Endothelial cell of umbilical vein (primary cell): ENCODE measurements around the gene NRAS. TPM values are rescaled to one million over a fixed set of nuclear protein-coding genes. Genes with fewer than 3 reads are reported as not detected.
A peak's percentile ranks its signal among the peaks of the same experiment; 100 is the strongest.

Source experiments
- Bru-seq: library from RNA; stranded (reverse); fragments of 400-500 nt; gene quantifications from one replicate; lab custom pipeline; 2021; lab: Mats Ljungman, UMichigan
- BruChase-seq, 2 experiments: library from RNA; stranded (reverse); fragments of 400-500 nt; gene quantifications; one replicate each; lab custom pipeline; 2021; lab: Mats Ljungman, UMichigan
- BruUV-seq: library from RNA; stranded (reverse); fragments of 400-500 nt; replicated peaks from 2 replicates; lab custom pipeline; 2021; lab: Mats Ljungman, UMichigan
- CTCF ChIA-PET: fragments of 300-600, 350-600 bp; sonication (Branson Sonifier 250); formaldehyde crosslinking; loops from one replicate; lab custom pipeline; 2021; ENCODE audit warnings: antibody characterized with exemption, inconsistent platforms; lab: Charles Lee
- POLR2A ChIA-PET: fragments of 300-600, 350-600 bp; sonication (Branson Sonifier 250); formaldehyde crosslinking; loops from one replicate; lab custom pipeline; 2021; ENCODE audit warnings: antibody characterized with exemption, inconsistent platforms; lab: Charles Lee
- DNase-seq: peaks from one replicate; pipeline ENCODE4 v3.0.0-alpha.2; 2011; ENCODE audit warnings: low read depth, low spot score
- FAIRE-seq: peaks from 2 replicates; lab custom pipeline; 2011; peaks lifted over from hg19 to GRCh38; lab: Jason Lieb, UNC
- H2AFZ ChIP-seq: 2 replicates; pipeline ENCODE4 v1.6.0; 2012; ENCODE audit warnings: low read depth, low read length, control low read depth, inconsistent platforms
- H3K27ac ChIP-seq: 2 replicates; pipeline ENCODE4 v1.5.1; 2011; ENCODE audit warnings: low read depth, mild to moderate bottlenecking, control low read depth, low read length, moderate library complexity; ENCODE audit not compliant: insufficient read depth
- H3K27me3 ChIP-seq, 2 experiments: 2 replicates each; pipeline versions ENCODE4 v1.6.0 to v1.6.1; 2011; ENCODE audit warnings: low read length in 2 of 2, mixed read lengths in 1 of 2; ENCODE audit not compliant: control insufficient read depth in 2 of 2, insufficient read depth in 2 of 2
- H3K36me3 ChIP-seq, 2 experiments: 2 replicates in 1 of 2; 3 replicates in 1 of 2; pipeline ENCODE4 v1.5.1; 2011; ENCODE audit warnings: low read length in 2 of 2, mild to moderate bottlenecking in 1 of 2, moderate library complexity in 1 of 2; ENCODE audit not compliant: control insufficient read depth in 2 of 2, insufficient read depth in 2 of 2; ENCODE audit errors: extremely low read depth in 1 of 2
- H3K4me1 ChIP-seq: 3 replicates; pipeline ENCODE4 v1.5.1; 2011; ENCODE audit warnings: mild to moderate bottlenecking, low read length; ENCODE audit not compliant: control insufficient read depth, insufficient read depth; ENCODE audit errors: extremely low read depth
- H3K4me2 ChIP-seq: 2 replicates; pipeline ENCODE4 v1.6.1; 2011; ENCODE audit warnings: low read length, control low read depth, mixed read lengths; ENCODE audit not compliant: insufficient read depth
- H3K4me3 ChIP-seq, 3 experiments: fragments of 200-600 bp in 1 of 3; sonication (generic), shearing (Covaris generic) in 1 of 3; replicated peaks in 1 of 3; 2 replicates each; pipeline ENCODE4 v1.5.1; 2011 to 2016; ENCODE audit warnings: control low read depth in 3 of 3, low read length in 3 of 3, mild to moderate bottlenecking in 2 of 3, inconsistent platforms in 1 of 3, low read depth in 1 of 3, moderate library complexity in 1 of 3; ENCODE audit not compliant: insufficient read depth in 1 of 3
- H3K79me2 ChIP-seq: 2 replicates; pipeline ENCODE4 v1.6.0; 2012; ENCODE audit warnings: low read length, inconsistent platforms; ENCODE audit not compliant: control insufficient read depth, insufficient read depth
- H3K9ac ChIP-seq: replicated peaks from 2 replicates; pipeline ENCODE3; 2011; ENCODE audit warnings: low read length, control low read depth; ENCODE audit not compliant: insufficient read depth; ENCODE audit errors: extremely low read depth
- H3K9me1 ChIP-seq: replicated peaks from 3 replicates; pipeline ENCODE4 v1.6.0; 2011; ENCODE audit warnings: mild to moderate bottlenecking, low read length; ENCODE audit not compliant: control insufficient read depth, insufficient read depth; ENCODE audit errors: extremely low read depth
- H3K9me3 ChIP-seq: replicated peaks from 2 replicates; pipeline ENCODE4 v1.5.1; 2012; ENCODE audit warnings: low read length, inconsistent platforms; ENCODE audit not compliant: control insufficient read depth, insufficient read depth
- H4K20me1 ChIP-seq: replicated peaks from 2 replicates; pipeline ENCODE3; 2011; ENCODE audit warnings: mild to moderate bottlenecking, low read length; ENCODE audit not compliant: control insufficient read depth, insufficient read depth; ENCODE audit errors: extremely low read depth
- CTCF ChIP-seq, 2 donors: IDR thresholded peaks; 1 replicate in 1 of 2; 2 replicates in 1 of 2; pipeline ENCODE4 v1.5.1; 2011; ENCODE audit warnings: low read length in 2 of 2, mild to moderate bottlenecking in 2 of 2, moderate library complexity in 2 of 2, control low read depth in 1 of 2, inconsistent platforms in 1 of 2, low read depth in 1 of 2; ENCODE audit not compliant: insufficient read depth in 1 of 2; ENCODE audit errors: extremely low read depth in 1 of 2
- EZH2 ChIP-seq: IDR thresholded peaks from 2 replicates; pipeline ENCODE4 v1.6.1; 2012; ENCODE audit warnings: borderline replicate concordance, low read depth, mild to moderate bottlenecking, moderate library complexity, low read length, inconsistent platforms; ENCODE audit not compliant: severe bottlenecking
- FOS ChIP-seq: IDR thresholded peaks from 2 replicates; pipeline ENCODE4 v1.6.1; 2011; ENCODE audit warnings: mild to moderate bottlenecking, low read length, moderate library complexity, borderline replicate concordance; ENCODE audit not compliant: insufficient read depth
- GATA2 ChIP-seq: IDR thresholded peaks from 2 replicates; pipeline ENCODE4 v1.7.0; 2011; ENCODE audit warnings: low read depth, mild to moderate bottlenecking, moderate library complexity, mixed read lengths, low read length; ENCODE audit not compliant: insufficient read length, insufficient read depth
- JUN ChIP-seq: IDR thresholded peaks from 2 replicates; pipeline ENCODE4 v1.6.1; 2011; ENCODE audit warnings: borderline replicate concordance, low read depth; ENCODE audit not compliant: insufficient read length, insufficient read depth
- MAX ChIP-seq: IDR thresholded peaks from 2 replicates; pipeline ENCODE4 v1.6.1; 2011; ENCODE audit not compliant: insufficient read depth, insufficient read length
- MYC ChIP-seq: IDR thresholded peaks from one replicate; pipeline ENCODE4 v1.6.1; 2011; ENCODE audit warnings: mild to moderate bottlenecking, low read depth, low read length
- POLR2A ChIP-seq: IDR thresholded peaks from 2 replicates; pipeline ENCODE4 v1.6.1; 2012; ENCODE audit warnings: low read depth, mild to moderate bottlenecking, control low read depth, low read length
- POLR2AphosphoS5 ChIP-seq: IDR thresholded peaks from 2 replicates; pipeline ENCODE4 v1.6.1; 2012; ENCODE audit warnings: low read depth, mild to moderate bottlenecking, control low read depth, low read length, moderate library complexity; ENCODE audit not compliant: insufficient read depth
- dilution Hi-C: fragments of 300-500 bp; cut with MboI; formaldehyde crosslinking; loops from one replicate; pipeline ENCODE4 v1.15.0; 2019; ENCODE audit warnings: low sequenced_read_pairs; ENCODE audit not compliant: extremely low pct_ligation_motif_present
- intact Hi-C: fragments of 100-400 bp; cut with micrococcal nuclease; formaldehyde crosslinking; loops from one replicate; pipeline ENCODE4 v1.10.0; 2022
- long read RNA-seq: library from polyadenylated mRNA; stranded (forward); transcript quantifications from one replicate; pipeline ENCODE4 v2.0.0, GENCODE V29; 2021
- polyA minus RNA-seq, 3 experiments: library from RNA; depleted of rRNA, polyadenylated mRNA; stranded (reverse); fragments of >200 nt; gene quantifications; 1 replicate in 1 of 3; 2 replicates in 2 of 3; pipeline ENCODE4 v1.2.3, GENCODE V29; 2011
- polyA plus RNA-seq, 4 experiments: library from polyadenylated mRNA; depleted of rRNA in 3 of 4; stranded (reverse) in 3 of 4; unstranded in 1 of 4; fragments of >200 nt; gene quantifications; 2 replicates each; pipeline versions ENCODE4 v1.2.1 to v1.2.3, GENCODE V29; 2011 to 2012; ENCODE audit warnings: missing spikeins in 1 of 4
- total RNA-seq: library from RNA; stranded (reverse); gene quantifications from 2 replicates; pipeline ENCODE4 v1.2.3, GENCODE V29; 2021

NRAS gene
- total RNA-seq (76.5 and 78.7 TPM in 2 replicates), polyA plus RNA-seq (22.8 and 29.4 TPM in 2 replicates), polyA minus RNA-seq (58.2 and 66.8 TPM in 2 replicates), Bru-seq, nascent RNA (percentile 97 among the genes with signal in this experiment), BruChase-seq, experiment 1, labeled RNA remaining after a 6-hour chase (percentile 100 among the genes with signal in this experiment), BruChase-seq, experiment 2, labeled RNA remaining after a 2-hour chase (percentile 99 among the genes with signal in this experiment)
- polyA plus RNA-seq (2011; cell fraction: cytosol; rRNA removed) = 33.6 and 36.2 TPM in 2 replicates
- polyA plus RNA-seq (2011; cell fraction: nucleus; rRNA removed) = 20.5 and 25.9 TPM in 2 replicates
- polyA plus RNA-seq (2012) = 34.7 and 61.0 TPM in 2 replicates
- polyA minus RNA-seq (2011; cell fraction: cytosol; rRNA and poly(A)+ RNA removed) = 34.1 TPM
- 24.9 and 38.5 TPM in 2 replicates for polyA minus RNA-seq (2011; cell fraction: nucleus; rRNA and poly(A)+ RNA removed)
- long read RNA-seq, full-length matches to known transcripts = 175 of 197 reads
- long read RNA-seq, partial matches to known transcripts = 3 of 197 reads
- long read RNA-seq, other reads (novel, unspliced or antisense) = 19 of 197 reads

- peaks cover 23% of the 10 kb centered on the region in 2 experiments for H3K36me3 ChIP-seq
- no peaks in the 10 kb centered on the region for H3K9me1 ChIP-seq
- peak within 1 kb of the TSS; percentile 99 for H3K4me2 ChIP-seq
- peak; percentile 91 for DNase-seq
- H3K27ac ChIP-seq = peak within 1 kb of the TSS; percentile 100
- ChIA-PET POLR2A (interaction anchor here (0.7 kb wide), 1 partner anchor 1111 kb away, joined by 3 read pairs; no protein-coding TSS in a partner anchor), CTCF (interaction anchor here (0.8 to 1.6 kb wide), 4 partner anchors 23 to 738 kb away, joined by 3 to 4 read pairs (median 3); partner anchors contain the start of gene OLFML3)
- no peaks in the 10 kb centered on the region for H4K20me1 ChIP-seq
- H3K27me3 ChIP-seq = no peaks in the 10 kb centered on the region
- peak within 1 kb of the TSS; percentile 94 to 100 (median 100) for H3K4me3 ChIP-seq
- no peaks in the 10 kb centered on the region for H3K9me3 ChIP-seq
- peak; percentile 84 for FAIRE-seq
- TF ChIP-seq MAX (peak; percentile 97), FOS (no peak), POLR2AphosphoS5 (peak; percentile 96), POLR2A (peak; percentile 85), CTCF (IDR thresholded peaks at IDR 0.05; ENCODE audit: extremely low read depth in 1 of 2, insufficient read depth in 1 of 2, low read depth in 1 of 2, low read length in 2 of 2) (no peak), JUN (no peak), EZH2 (no peak), MYC (peak; percentile 96), GATA2 (no peak)
- H3K79me2 ChIP-seq = peaks cover 43% of the 10 kb centered on the region
- H3K9ac ChIP-seq = peak within 1 kb of the TSS; percentile 100
- dilution Hi-C loops = no loop called here
- no TSS peak for BruUV-seq
- peaks cover 24% of the 10 kb centered on the region for H3K4me1 ChIP-seq
- peak within 1 kb of the TSS; percentile 81 for H2AFZ ChIP-seq
- intact Hi-C loops = loop anchor here (1.0 to 10.0 kb wide), 9 partner anchors 20 to 739 kb away; partner anchors contain the start of genes BCAS2, CSDE1, DENND2C and OLFML3
These were observed at the start of gene NRAS for GRCh38 chr1:114716304-114717170. NRAS (minus strand) TSS chr1:114716771; CDS start chr1:114716160, 611 bp downstream.
